ENCODE results near the gene SLC26A3. TPM values are rescaled to one million over a fixed set of nuclear protein-coding genes. Genes with fewer than 3 reads are reported as not detected.

SLC26A3 gene
- total and polyA plus RNA-seq, 10 of the 15 experiments (the other 5 are each of a cell fraction or from before 2014, with no cell fraction given) = 0.46 TPM; not detected in 9

- TF ChIP-seq ZBTB4 (CRISPR knock-in tag; IDR thresholded peaks at IDR 0.05) = no peak
These were observed 13.4 kb downstream of the SLC26A3 start (continued) for GRCh38 chr7:107789647-107790046.

DNA sequence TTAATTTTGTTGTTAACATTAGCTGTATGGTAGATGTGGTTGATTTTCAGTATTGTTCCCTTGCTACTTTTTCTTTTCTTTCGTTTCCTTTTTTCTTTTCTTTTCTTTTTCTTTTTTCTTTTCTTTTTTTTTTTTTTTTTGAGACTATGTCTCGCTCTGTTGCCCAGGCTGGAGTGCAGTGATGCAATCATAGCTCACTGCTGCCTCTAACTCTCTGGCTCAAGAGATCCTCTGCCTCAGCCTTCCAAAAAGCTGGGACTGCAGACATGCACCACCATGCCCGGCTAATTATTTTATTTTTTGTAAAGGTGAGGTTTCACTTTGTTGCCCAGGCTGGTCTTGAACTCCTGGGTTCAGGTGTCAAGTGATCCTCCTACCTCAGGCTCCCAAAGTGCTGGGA, 14.4 kb downstream of the SLC26A3 start:
- 19% methylated on average over 2 of the region's 3 CpGs for WGBS (ENCODE audit: insufficient coverage, insufficient replicate concordance, low lambda C conversion rate, missing lambda C conversion rate)
- SMC1A ChIA-PET (ENCODE audit: uncharacterized antibody, unreplicated experiment) = no interaction called here
- H2AFZ ChIP-seq (ENCODE audit: control insufficient read depth, low read depth, low read length) = no peak overlapping the region
- in situ Hi-C loops (cut with MboI) (no loop called here), intact Hi-C loops (cut with micrococcal nuclease; ENCODE audit: unreplicated experiment) (no loop called here)
- FAIRE-seq (no peak), DNase-seq (ENCODE audit: low read depth, low spot score) (no peak), ATAC-seq (no peak)
- H4K20me1 ChIP-seq (ENCODE audit: control insufficient read depth, insufficient read depth) = no peaks in the 10 kb centered on the region
- no peaks in the 10 kb centered on the region for H3K79me2 ChIP-seq (ENCODE audit: control insufficient read depth, insufficient read depth, low read length)
- no peak overlapping the region for H3K4me2 ChIP-seq (ENCODE audit: control insufficient read depth, insufficient read depth)
- no peak overlapping the region for H3K9ac ChIP-seq (ENCODE audit: control insufficient read depth, insufficient read depth, low read length)
- H3K9me3 ChIP-seq (replicated peaks; ENCODE audit: control insufficient read depth, insufficient read depth, low read length) = no peaks in the 10 kb centered on the region
- no peaks in the 10 kb centered on the region for H3K36me3 ChIP-seq (ENCODE audit: control insufficient read depth in 2 of 2, insufficient read depth in 2 of 2, low read length in 1 of 2)
- POLR2A ChIA-PET = interaction anchor here (0.6 kb wide), 1 partner anchor 303 kb away, joined by 4 read pairs; no protein-coding TSS in a partner anchor
- H3K27me3 ChIP-seq (replicated peaks in 1 of 2; ENCODE audit: control insufficient read depth in 2 of 2, insufficient read depth in 2 of 2, low read length in 1 of 2) = 0 out of 4 replicates have a peak, but pooled peaks cover 2 to 4% of the 10 kb centered on the region in 2 experiments
- no peak for TF ChIP-seq KLF5 (IDR thresholded peaks at IDR 0.05; ENCODE audit: partially characterized antibody)
- TF ChIP-seq BCLAF1 (IDR thresholded peaks at IDR 0.05) = no peak
- no peak for TF ChIP-seq ZNF24 (IDR thresholded peaks at IDR 0.05)
- TF ChIP-seq CEBPB (IDR thresholded peaks at IDR 0.05; ENCODE audit: borderline replicate concordance in 1 of 2, low read depth in 2 of 2, low read length in 2 of 2) = no peak
- no peak for TF ChIP-seq MEF2B (IDR thresholded peaks at IDR 0.05; ENCODE audit: partially characterized antibody, poor library complexity, severe bottlenecking)
- no peak for TF ChIP-seq STAT3 (IDR thresholded peaks at IDR 0.05; ENCODE audit: low read depth, low read length)
- no peak for TF ChIP-seq EZH2 (IDR thresholded peaks at IDR 0.05; ENCODE audit: borderline replicate concordance, control insufficient read depth, low read depth, low read length)
- TF ChIP-seq HDAC2 (IDR thresholded peaks at IDR 0.05) = no peak
- TF ChIP-seq ZNF274 (IDR thresholded peaks at IDR 0.05; ENCODE audit: insufficient read depth, insufficient read length) = no peak
- no peak for TF ChIP-seq ZNF384 (IDR thresholded peaks at IDR 0.05; ENCODE audit: borderline replicate concordance, low read depth, low read length)
- no peak for TF ChIP-seq SREBF1 (IDR thresholded peaks at IDR 0.05; ENCODE audit: low read length)
- TF ChIP-seq IRF4 (IDR thresholded peaks at IDR 0.05; ENCODE audit: low read depth, low read length) = no peak
- no peaks in the 10 kb centered on the region for H3K4me1 ChIP-seq (ENCODE audit: control insufficient read depth, insufficient read depth, low read length)
- BruUV-seq (replicated peaks) = no TSS peak
- CTCF ChIA-PET = interaction anchor here (1.0 kb wide), 1 partner anchor 90 kb away, joined by 6 read pairs; no protein-coding TSS in a partner anchor
- H3K4me3 ChIP-seq = no peak overlapping the region
- RAD21 ChIA-PET (ENCODE audit: unreplicated experiment) = no interaction called here
- H3K27ac ChIP-seq (ENCODE audit: control insufficient read depth, insufficient read depth) = no peak overlapping the region

Data from GM12878 (cell line).